GM21528 (cell line): ENCODE data around the gene RET.

Experiments
- ATAC-seq: cut with Tn5 transposase; IDR thresholded peaks from one replicate; pipeline ENCODE4 v1.9.1; 2021; ENCODE audit warnings: mild to moderate bottlenecking, moderate library complexity; ENCODE audit not compliant: unreplicated experiment, low FRiP score

The RET gene

GRCh38 chr10:43044448-43044921, 32.4 kb upstream of the RET start:
- no peak for ATAC-seq

DNA sequence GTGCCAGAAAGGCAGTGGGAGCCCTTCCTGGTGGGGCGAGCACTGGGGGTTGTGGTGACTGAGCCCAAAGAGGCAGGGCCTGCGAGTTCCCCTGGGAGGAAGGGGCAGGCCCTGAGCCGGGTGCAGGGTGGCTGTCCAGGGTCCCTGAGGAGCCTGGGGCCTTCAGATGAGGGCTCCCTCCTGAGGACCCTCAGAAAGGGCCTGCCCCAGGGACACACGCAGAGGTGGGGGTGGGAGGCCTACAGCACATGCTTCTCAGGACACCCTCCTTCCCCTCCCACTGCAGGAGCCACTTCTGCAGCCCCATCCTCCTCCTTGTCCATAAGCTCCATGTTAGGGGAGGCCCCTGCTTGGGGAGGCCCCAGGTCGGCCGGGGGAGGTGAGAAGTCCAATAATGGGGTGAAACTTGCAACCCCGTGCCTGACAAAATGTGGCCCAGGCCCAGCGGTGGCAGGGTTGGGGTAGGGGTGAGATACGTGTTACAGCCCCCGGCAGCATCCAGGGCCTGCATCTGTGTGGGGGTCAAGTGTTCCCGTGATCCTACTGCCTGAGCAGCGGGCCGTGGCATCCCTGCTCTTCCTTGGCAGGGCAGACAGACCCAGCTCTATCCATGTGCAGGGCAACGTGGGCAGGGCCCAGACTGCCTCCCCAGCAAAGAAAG, 31.8 kb upstream of the RET start:
- no peak for ATAC-seq

- no peak for ATAC-seq
Measured at GRCh38 chr10:43045631-43046287, 31.1 kb upstream of the RET start.

- no peak for ATAC-seq
Measured at GRCh38 chr10:43046288-43046991, 30.4 kb upstream of the RET start.

DNA sequence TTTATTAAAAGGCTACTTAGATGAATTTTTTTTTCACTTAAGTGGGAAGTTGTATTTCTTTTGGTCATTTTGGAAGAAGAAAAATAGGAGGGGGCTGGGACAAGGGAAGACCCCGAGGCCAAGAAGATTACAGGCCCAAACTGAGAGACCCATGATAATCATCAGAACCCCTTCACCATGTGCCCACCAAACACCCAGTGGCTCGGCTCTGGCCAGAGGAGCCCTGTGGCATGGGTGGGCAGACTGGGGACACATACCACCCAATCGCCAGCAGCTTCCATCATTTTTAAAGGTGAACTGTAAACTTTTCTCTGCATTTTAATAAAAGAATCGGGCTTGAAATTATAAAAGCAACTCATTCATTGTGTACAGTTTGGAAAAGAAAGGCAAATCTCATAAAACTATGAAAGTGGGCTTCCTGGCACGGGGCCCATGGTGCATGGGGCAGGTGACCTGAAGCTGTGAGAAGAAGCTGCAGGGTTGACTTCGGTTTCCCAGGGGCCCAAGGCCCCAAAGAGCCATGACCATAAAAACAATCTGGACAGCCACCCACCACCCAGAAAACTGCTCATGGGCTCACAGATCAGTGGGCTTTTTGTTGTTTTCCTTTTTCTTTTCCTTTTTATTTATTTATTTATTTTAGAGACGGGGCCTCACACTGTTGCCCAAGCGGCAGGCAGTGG, 29.4 kb upstream of the RET start:
- no peak for ATAC-seq

- ATAC-seq: no peak
Measured at GRCh38 chr10:43048301-43049051, 28.4 kb upstream of the RET start.

DNA sequence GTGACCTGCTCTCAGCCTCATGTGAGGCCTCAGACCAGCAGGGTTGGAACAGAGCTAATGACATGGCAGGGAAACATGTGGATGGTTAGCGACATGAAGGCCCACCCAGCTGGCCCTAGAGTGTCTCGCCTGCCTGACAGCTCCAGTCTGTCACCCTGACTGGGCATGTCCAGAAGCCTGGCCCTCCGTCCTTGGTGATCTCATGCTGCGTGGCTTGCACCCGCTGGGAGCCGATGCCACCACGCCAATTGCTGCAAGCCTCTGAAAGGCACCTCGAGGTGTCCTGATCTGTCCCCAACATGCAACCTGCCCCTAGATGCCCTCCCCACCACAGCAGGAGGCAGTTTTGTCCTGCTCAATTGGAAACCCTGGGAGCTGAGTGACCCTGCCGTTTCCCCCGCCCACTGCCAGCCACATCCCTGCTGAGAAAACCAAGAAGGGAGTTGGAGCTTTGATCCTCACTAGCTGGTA, 27.8 kb upstream of the RET start:
- no peak for ATAC-seq

DNA sequence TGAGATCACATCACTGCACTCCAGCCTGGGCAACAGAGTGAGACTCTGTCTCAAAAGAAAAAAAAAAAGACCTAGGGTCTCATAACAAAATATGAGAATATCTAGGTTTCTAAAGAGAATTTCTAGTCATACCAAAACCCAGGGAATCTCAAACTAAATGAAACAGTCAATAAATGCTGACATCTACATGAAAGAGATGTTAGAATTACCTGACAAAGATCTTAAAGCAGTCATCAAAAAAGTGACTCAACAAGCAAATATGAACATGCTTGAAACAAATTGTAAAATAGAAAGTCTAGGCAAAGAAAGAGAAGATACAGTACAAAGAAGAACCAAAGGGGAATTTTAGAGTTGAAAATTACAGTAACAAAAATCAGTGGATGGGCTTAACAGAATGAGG, 26.9 kb upstream of the RET start:
- no peak for ATAC-seq

DNA sequence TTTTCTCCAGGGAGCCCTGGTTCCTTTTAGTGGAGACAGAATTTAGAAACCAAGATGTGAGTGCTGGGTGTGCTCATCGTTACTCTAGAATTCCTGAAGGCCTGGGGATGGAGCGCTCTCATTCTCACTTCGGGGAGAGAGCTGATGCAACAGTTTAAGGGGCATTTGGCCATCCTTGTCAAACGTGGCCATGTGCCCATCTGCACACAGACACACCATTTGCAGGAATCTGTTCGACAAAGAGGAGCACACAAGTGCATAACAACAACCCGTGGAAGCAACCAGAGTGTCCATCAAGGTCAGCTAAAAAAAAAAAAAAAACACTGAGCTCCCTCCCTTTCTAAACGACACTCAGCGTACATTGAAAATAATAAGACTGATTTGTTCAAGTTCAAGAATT, 23.0 kb upstream of the RET start:
- no peak for ATAC-seq

DNA sequence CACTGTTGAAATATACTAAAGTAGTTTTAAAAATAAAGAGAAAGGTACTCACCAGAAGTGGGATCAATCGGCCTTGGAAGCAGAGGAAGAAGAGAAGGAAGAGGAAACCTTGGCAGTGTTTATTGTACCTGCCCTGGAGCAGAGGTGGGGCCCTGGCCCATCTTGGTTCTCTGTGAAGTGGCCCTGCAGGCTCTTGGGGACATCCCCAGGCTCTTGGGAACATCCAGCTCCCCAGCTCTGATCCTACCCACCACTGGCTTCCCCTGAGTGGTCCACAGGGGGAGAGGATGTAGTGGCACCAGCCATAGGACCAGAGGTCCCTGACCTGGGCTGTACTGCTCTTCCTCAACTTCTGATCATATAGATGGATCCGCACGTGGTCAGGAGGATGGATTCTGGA, 22.3 kb upstream of the RET start:
- ATAC-seq: no peak

GRCh38 chr10:43055217-43055616, 21.7 kb upstream of the RET start:
- no peak for ATAC-seq

DNA sequence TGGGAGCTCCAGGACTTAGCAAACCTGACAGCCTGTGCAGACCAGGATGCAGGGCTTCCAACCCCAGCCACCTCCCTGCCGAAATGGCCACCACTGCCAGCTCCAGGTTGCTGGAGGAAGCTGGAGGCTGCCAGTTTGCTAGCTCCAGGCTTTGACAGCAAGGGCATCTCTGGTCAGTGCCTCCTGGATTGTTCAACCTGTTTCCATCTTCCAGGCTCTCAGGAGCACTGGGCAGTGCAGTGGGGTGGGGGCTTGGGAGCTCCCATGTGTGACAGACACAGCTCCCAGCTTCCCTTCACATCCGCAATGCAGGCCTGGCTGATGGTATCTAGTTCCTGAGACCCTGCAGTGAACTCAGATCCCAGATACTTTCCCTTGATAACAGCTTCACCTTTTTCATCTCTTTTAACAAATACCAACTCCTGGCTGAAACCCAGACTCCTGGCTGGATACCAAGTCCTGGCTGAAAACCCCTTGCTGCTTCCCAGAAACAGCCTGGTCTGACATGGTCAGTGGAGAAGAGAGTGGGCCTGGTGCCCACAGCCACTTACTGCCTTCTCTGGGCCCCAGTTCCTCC, 20.8 kb upstream of the RET start:
- ATAC-seq: no peak

- ATAC-seq: no peak
Measured at GRCh38 chr10:43056568-43057011, 20.3 kb upstream of the RET start.

DNA sequence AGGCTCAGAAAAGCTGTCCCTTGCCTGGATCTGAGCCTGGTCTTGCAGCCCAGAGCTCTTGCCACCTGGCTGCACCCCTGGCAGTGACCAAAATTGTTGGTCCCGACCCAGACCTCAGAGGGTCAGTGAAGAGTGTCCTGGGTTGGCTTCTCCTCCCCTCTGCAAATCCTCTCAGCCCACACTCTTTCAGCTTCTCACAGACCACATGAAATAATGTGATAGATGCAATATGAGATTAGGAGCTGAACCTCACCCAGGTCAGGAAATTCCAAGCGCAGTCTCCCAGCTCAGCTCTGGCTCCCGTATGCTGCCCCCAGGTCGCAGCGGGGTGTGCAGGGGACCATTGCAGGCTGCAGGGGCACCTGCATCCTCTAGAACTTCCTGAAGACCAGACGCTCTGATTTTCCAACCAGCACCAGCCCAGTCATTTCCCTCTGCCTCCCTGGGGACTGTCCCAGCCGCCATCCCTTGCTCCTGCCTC, 19.6 kb upstream of the RET start:
- ATAC-seq: no peak

GRCh38 chr10:43057831-43058340, 19.0 kb upstream of the RET start:
- ATAC-seq: no peak

GRCh38 chr10:43058716-43059335, 18.0 kb upstream of the RET start:
- no peak for ATAC-seq

DNA sequence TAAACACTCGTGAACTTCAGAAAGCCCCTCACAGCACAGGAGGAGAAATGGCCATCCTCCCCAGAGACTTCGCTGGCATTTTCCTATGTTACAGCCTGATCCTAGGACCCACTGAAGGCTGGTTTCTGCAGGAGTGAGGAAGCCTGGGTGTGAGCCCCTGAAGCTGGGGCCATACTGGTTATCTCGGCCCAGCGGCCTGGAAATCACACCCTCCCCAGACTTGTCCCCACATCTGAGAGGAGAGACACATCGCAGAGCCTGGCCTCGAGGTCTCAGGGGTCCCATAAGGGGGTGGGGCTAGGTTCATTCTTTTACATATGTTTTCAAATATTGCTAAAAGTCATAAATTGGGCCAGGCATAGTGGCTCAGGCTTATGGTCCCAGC, 17.5 kb upstream of the RET start:
- no peak for ATAC-seq

DNA sequence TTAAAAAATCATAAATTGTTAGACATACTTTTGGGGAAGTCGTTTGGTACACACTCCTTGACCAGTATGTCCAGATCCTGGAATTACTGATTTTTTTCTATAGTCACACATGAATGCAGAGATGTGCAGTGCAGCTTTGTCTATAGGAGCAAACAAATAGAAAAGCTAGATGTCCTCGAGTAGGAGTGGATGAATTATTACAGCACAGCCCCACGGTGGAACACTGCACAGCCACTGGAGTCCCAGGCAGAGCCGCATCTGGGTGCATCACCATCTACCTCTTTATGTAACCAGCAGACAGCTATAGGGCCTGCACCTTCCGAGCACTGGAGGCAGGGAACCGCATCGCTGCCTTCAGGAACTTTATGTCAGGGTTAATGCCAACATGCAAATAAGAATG, 17.0 kb upstream of the RET start:
- ATAC-seq: no peak

DNA sequence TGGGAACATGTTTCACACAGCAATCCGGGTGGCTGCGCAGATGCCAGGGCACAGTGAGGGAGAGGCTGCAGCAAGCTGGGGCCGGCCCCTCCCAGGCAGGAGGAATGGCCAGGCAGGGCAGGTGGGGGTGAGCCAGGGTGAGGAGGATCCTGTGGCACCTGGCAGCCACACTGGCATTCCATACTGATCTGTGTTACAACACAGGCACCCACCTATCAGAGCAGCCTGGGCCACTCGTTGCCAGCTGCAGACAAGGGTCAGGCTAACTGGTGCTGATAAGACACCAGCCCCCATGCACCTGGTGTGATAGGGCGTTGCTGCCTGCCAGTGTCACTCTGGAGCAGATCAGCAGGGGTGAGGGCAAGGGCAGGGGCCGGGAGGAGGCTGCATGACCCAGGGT, 16.6 kb upstream of the RET start:
- no peak for ATAC-seq
